OCI-LY1 (cell line): Measurements from ENCODE around the gene TMEM204.

Experiments
- H2AFZ ChIP-seq: fragments of 200-600 bp; sonication (generic), shearing (Covaris generic); 2 replicates; pipeline ENCODE4 v1.6.0; 2014; ENCODE audit warnings: antibody characterized with exemption, mild to moderate bottlenecking, low read length
- H3F3A ChIP-seq: fragments of 200-600 bp; sonication (generic), shearing (Covaris generic); 2 replicates; pipeline ENCODE4 v1.6.0; 2014; ENCODE audit warnings: mild to moderate bottlenecking, antibody characterized with exemption, low read length, moderate library complexity; ENCODE audit not compliant: insufficient read depth
- H3K27ac ChIP-seq: fragments of 200-600 bp; sonication (generic); 2 replicates; pipeline ENCODE4 v1.5.1; 2014; ENCODE audit warnings: low read length, mixed run types, mild to moderate bottlenecking, low read depth; ENCODE audit not compliant: poor library complexity, severe bottlenecking
- H3K27me3 ChIP-seq: fragments of 200-600 bp; sonication (generic); 2 replicates; pipeline ENCODE4 v1.6.0; 2014; ENCODE audit warnings: antibody characterized with exemption, mild to moderate bottlenecking, low read length, moderate library complexity; ENCODE audit not compliant: insufficient read depth
- H3K36me3 ChIP-seq: fragments of 200-600 bp; sonication (generic); 2 replicates; pipeline ENCODE4 v1.6.1; 2014; ENCODE audit warnings: mild to moderate bottlenecking, antibody characterized with exemption, low read length, moderate library complexity, mixed read lengths; ENCODE audit not compliant: insufficient read depth
- H3K4me1 ChIP-seq: fragments of 200-600 bp; sonication (generic); 2 replicates; pipeline ENCODE4 v1.5.1; 2014; ENCODE audit warnings: mild to moderate bottlenecking, low read length, moderate library complexity; ENCODE audit not compliant: insufficient read depth, severe bottlenecking
- H3K4me2 ChIP-seq: fragments of 200-600 bp; sonication (generic), shearing (Covaris generic); 2 replicates; pipeline ENCODE4 v1.6.1; 2014; ENCODE audit warnings: low read length
- H3K4me3 ChIP-seq: fragments of 200-600 bp; sonication (generic); 2 replicates; pipeline ENCODE4 v1.5.1; 2014; ENCODE audit warnings: low read length, low read depth, mild to moderate bottlenecking, mixed read lengths; ENCODE audit not compliant: poor library complexity, severe bottlenecking
- H3K79me2 ChIP-seq: fragments of 200-600 bp; shearing (Covaris generic); 2 replicates; pipeline ENCODE4 v1.6.1; 2016; ENCODE audit warnings: mixed run types, low read length, mixed read lengths; ENCODE audit not compliant: insufficient read depth
- H3K9ac ChIP-seq: fragments of 200-600 bp; sonication (generic), shearing (Covaris generic); 2 replicates; pipeline ENCODE4 v1.6.1; 2014; ENCODE audit warnings: mild to moderate bottlenecking, low read length, mixed read lengths
- H3K9me2 ChIP-seq: fragments of 200-600 bp; sonication (generic), shearing (Covaris generic); 2 replicates; pipeline ENCODE4 v1.6.1; 2014; ENCODE audit warnings: low read depth, mild to moderate bottlenecking, low read length, mixed read lengths
- H3K9me3 ChIP-seq: fragments of 200-600 bp; shearing (Covaris generic); 2 replicates; pipeline ENCODE4 v1.6.1; 2014; ENCODE audit warnings: low read length, mixed read lengths
- H4K20me1 ChIP-seq: fragments of 200-600 bp; sonication (generic), shearing (Covaris generic); 2 replicates; pipeline ENCODE4 v1.6.0; 2016; ENCODE audit warnings: mild to moderate bottlenecking, low read length; ENCODE audit not compliant: insufficient read depth
- CTCF ChIP-seq: fragments of 200-600 bp; sonication (generic), shearing (Covaris generic); IDR thresholded peaks from 2 replicates; pipeline ENCODE4 v1.5.1; 2017; ENCODE audit warnings: mild to moderate bottlenecking, antibody characterized with exemption, low read length, moderate library complexity, mixed read lengths
- EZH2 ChIP-seq: fragments of 200-600 bp; sonication (generic), shearing (Covaris generic); IDR thresholded peaks from 2 replicates; pipeline ENCODE4 v1.8.0; 2017; ENCODE audit warnings: borderline replicate concordance, mixed run types, mild to moderate bottlenecking, antibody characterized with exemption, low read length, moderate library complexity, mixed read lengths

The TMEM204 gene

GRCh38 chr16:1530349-1530882 is 3.0 kb upstream of the TMEM204 start:
- no peak overlapping the region for H3K4me3 ChIP-seq
- no peak overlapping the region for H3K27ac ChIP-seq
- no peaks in the 10 kb centered on the region for H3K4me1 ChIP-seq
- H3K9me3 ChIP-seq: no peaks in the 10 kb centered on the region
- no peaks in the 10 kb centered on the region for H3K79me2 ChIP-seq
- TF ChIP-seq EZH2: no peak
- no peak for TF ChIP-seq CTCF
- H4K20me1 ChIP-seq: no peaks in the 10 kb centered on the region
- H3K36me3 ChIP-seq: no peaks in the 10 kb centered on the region
- no peak overlapping the region for H2AFZ ChIP-seq
- H3K4me2 ChIP-seq: no peak overlapping the region
- no peak overlapping the region for H3K9ac ChIP-seq
- H3K9me2 ChIP-seq: no peaks in the 10 kb centered on the region
- H3K27me3 ChIP-seq: no peaks in the 10 kb centered on the region
- H3F3A ChIP-seq: no peaks in the 10 kb centered on the region

GRCh38 chr16:1530883-1531637 is 2.4 kb upstream of the TMEM204 start:
- H2AFZ ChIP-seq: no peak overlapping the region
- no peaks in the 10 kb centered on the region for H3K27me3 ChIP-seq
- no peak overlapping the region for H3K27ac ChIP-seq
- no peak overlapping the region for H3K4me2 ChIP-seq
- no peak overlapping the region for H3K4me3 ChIP-seq
- H3K9me2 ChIP-seq: no peaks in the 10 kb centered on the region
- H3K79me2 ChIP-seq: no peaks in the 10 kb centered on the region
- H3K9ac ChIP-seq: no peak overlapping the region
- no peaks in the 10 kb centered on the region for H3K36me3 ChIP-seq
- H3F3A ChIP-seq: no peaks in the 10 kb centered on the region
- H3K9me3 ChIP-seq: no peaks in the 10 kb centered on the region
- TF ChIP-seq CTCF: no peak
- no peak for TF ChIP-seq EZH2
- H3K4me1 ChIP-seq: no peaks in the 10 kb centered on the region
- no peaks in the 10 kb centered on the region for H4K20me1 ChIP-seq

- no peak overlapping the region for H3K27ac ChIP-seq
- no peak overlapping the region for H2AFZ ChIP-seq
- no peaks in the 10 kb centered on the region for H3F3A ChIP-seq
- H3K9me2 ChIP-seq: no peaks in the 10 kb centered on the region
- no peak overlapping the region for H3K4me3 ChIP-seq
- no peaks in the 10 kb centered on the region for H4K20me1 ChIP-seq
- no peaks in the 10 kb centered on the region for H3K79me2 ChIP-seq
- H3K27me3 ChIP-seq: no peaks in the 10 kb centered on the region
- TF ChIP-seq EZH2: no peak
- no peak for TF ChIP-seq CTCF
- H3K9ac ChIP-seq: no peak overlapping the region
- no peaks in the 10 kb centered on the region for H3K9me3 ChIP-seq
- H3K36me3 ChIP-seq: no peaks in the 10 kb centered on the region
- no peaks in the 10 kb centered on the region for H3K4me1 ChIP-seq
- H3K4me2 ChIP-seq: no peak overlapping the region
Measured at GRCh38 chr16:1531638-1531910, 1.9 kb upstream of the TMEM204 start.
